HG03442 (cell line): ENCODE data around the gene RBM7.

Experiments used
- ATAC-seq: cut with Tn5 transposase; IDR thresholded peaks from one replicate; pipeline ENCODE4 v1.9.1; 2021; ENCODE audit warnings: mild to moderate bottlenecking, moderate library complexity; ENCODE audit not compliant: unreplicated experiment

RBM7 gene

GRCh38 chr11:114447444-114447843, 47.0 kb downstream of the RBM7 start:
- no peak for ATAC-seq

- no peak for ATAC-seq
Observed at GRCh38 chr11:114447892-114448291, 47.4 kb downstream of the RBM7 start.

- ATAC-seq: no peak
Observed at GRCh38 chr11:114448749-114449482, 48.5 kb downstream of the RBM7 start.

GRCh38 chr11:114449845-114450244, 49.4 kb downstream of the RBM7 start:
- ATAC-seq: no peak

- ATAC-seq: no peak
Observed at GRCh38 chr11:114452399-114452798, 51.9 kb downstream of the RBM7 start.
